Ectodermal cell (in vitro differentiated cells): Measurements from ENCODE around the gene GPR17.

ENCODE experiments used
- H3K27ac ChIP-seq: 2 replicates; pipeline ENCODE4 v1.7.0; 2013; ENCODE audit warnings: mild to moderate bottlenecking, low read depth, low read length; ENCODE audit not compliant: insufficient read depth, poor library complexity, severe bottlenecking
- H3K27me3 ChIP-seq: 2 replicates; pipeline ENCODE4 v1.7.0; 2013; ENCODE audit warnings: mild to moderate bottlenecking, low read length; ENCODE audit not compliant: insufficient read depth, control insufficient read depth, poor library complexity, severe bottlenecking
- H3K36me3 ChIP-seq: one replicate; pipeline ENCODE4 v1.7.0; 2013; ENCODE audit warnings: low read length; ENCODE audit not compliant: control insufficient read depth, insufficient read depth
- H3K4me1 ChIP-seq: one replicate; pipeline ENCODE4 v1.7.0; 2013; ENCODE audit warnings: low read length; ENCODE audit not compliant: control insufficient read depth, insufficient read depth
- H3K4me3 ChIP-seq: 2 replicates; pipeline ENCODE4 v1.7.0; 2013; ENCODE audit warnings: low read depth, low read length, control low read depth; ENCODE audit not compliant: insufficient read depth
- H3K9me3 ChIP-seq: 2 replicates; pipeline ENCODE4 v1.7.0; 2013; ENCODE audit warnings: mild to moderate bottlenecking, low read length, moderate library complexity; ENCODE audit not compliant: control insufficient read depth
- WGBS, 2 experiments: methylation state at CpG; one replicate each; pipeline ENCODE4 v1.1.7; 2013; ENCODE audit warnings: missing lambda C conversion rate in 2 of 2; 5-methylcytosine and 5-hydroxymethylcytosine counted together

Gene GPR17

GRCh38 chr2:127657232-127657595 is 11.3 kb downstream of the GPR17 start:
- no peaks in the 10 kb centered on the region for H3K27me3 ChIP-seq
- peaks cover 21% of the 10 kb centered on the region for H3K4me1 ChIP-seq
- WGBS, 2 experiments, result 94 to 97% methylated on average over 17 of the region's 17 CpGs
- H3K4me3 ChIP-seq, result no peak overlapping the region
- H3K36me3 ChIP-seq, result no peaks in the 10 kb centered on the region
- H3K9me3 ChIP-seq, result no peaks in the 10 kb centered on the region
- no peak overlapping the region for H3K27ac ChIP-seq

GRCh38 chr2:127658146-127658545 is 12.2 kb downstream of the GPR17 start:
- Histone ChIP-seq H3K27me3 (peaks cover 5% of the 10 kb centered on the region), H3K4me3 (no peak overlapping the region), H3K4me1 (peaks cover 21% of the 10 kb centered on the region), H3K36me3 (no peaks in the 10 kb centered on the region), H3K9me3 (no peaks in the 10 kb centered on the region), H3K27ac (no peak overlapping the region)
- 92 to 93% methylated on average over 6 of the region's 6 CpGs for WGBS, 2 experiments

GRCh38 chr2:127658641-127659407 is 12.9 kb downstream of the GPR17 start:
- Histone ChIP-seq H3K36me3 (no peaks in the 10 kb centered on the region), H3K9me3 (no peaks in the 10 kb centered on the region), H3K4me3 (no peak overlapping the region), H3K27ac (no peak overlapping the region), H3K4me1 (peaks cover 21% of the 10 kb centered on the region), H3K27me3 (peaks cover 12% of the 10 kb centered on the region)
- 93 to 94% methylated on average over 20 of the region's 20 CpGs for WGBS, 2 experiments

GRCh38 chr2:127659408-127660290 is 13.7 kb downstream of the GPR17 start:
- Histone ChIP-seq H3K36me3 (no peaks in the 10 kb centered on the region), H3K9me3 (no peaks in the 10 kb centered on the region), H3K4me3 (no peak overlapping the region), H3K27ac (no peak overlapping the region), H3K27me3 (peaks cover 20% of the 10 kb centered on the region), H3K4me1 (peaks cover 23% of the 10 kb centered on the region)
- WGBS, 2 experiments, result 90 to 92% methylated on average over 14 of the region's 14 CpGs

- H3K4me3 ChIP-seq, result no peak overlapping the region
- peaks cover 17% of the 10 kb centered on the region for H3K4me1 ChIP-seq
- H3K9me3 ChIP-seq, result no peaks in the 10 kb centered on the region
- 95 to 98% methylated on average over 10 of the region's 10 CpGs for WGBS, 2 experiments
- no peaks in the 10 kb centered on the region for H3K36me3 ChIP-seq
- no peak overlapping the region for H3K27ac ChIP-seq
- H3K27me3 ChIP-seq, result peaks cover 26% of the 10 kb centered on the region
Measured at GRCh38 chr2:127660291-127660578, 14.3 kb downstream of the GPR17 start.

GRCh38 chr2:127661072-127661649 is 15.2 kb downstream of the GPR17 start:
- H3K4me1 ChIP-seq, result peaks cover 9% of the 10 kb centered on the region
- WGBS, 2 experiments, result 93% methylated on average over 14 of the region's 14 CpGs
- H3K27me3 ChIP-seq, result peaks cover 35% of the 10 kb centered on the region
- H3K36me3 ChIP-seq, result no peaks in the 10 kb centered on the region
- H3K27ac ChIP-seq, result no peak overlapping the region
- no peaks in the 10 kb centered on the region for H3K9me3 ChIP-seq
- no peak overlapping the region for H3K4me3 ChIP-seq

GRCh38 chr2:127661949-127662510 is 16.1 kb downstream of the GPR17 start:
- peaks cover 9% of the 10 kb centered on the region for H3K4me1 ChIP-seq
- peaks cover 36% of the 10 kb centered on the region for H3K27me3 ChIP-seq
- no peaks in the 10 kb centered on the region for H3K9me3 ChIP-seq
- no peaks in the 10 kb centered on the region for H3K36me3 ChIP-seq
- WGBS, 2 experiments, result 86 to 87% methylated on average over 9 of the region's 9 CpGs
- no peak overlapping the region for H3K4me3 ChIP-seq
- H3K27ac ChIP-seq, result no peak overlapping the region

- Histone ChIP-seq H3K27ac (no peak overlapping the region), H3K4me3 (no peak overlapping the region), H3K9me3 (no peaks in the 10 kb centered on the region), H3K36me3 (no peaks in the 10 kb centered on the region), H3K4me1 (peaks cover 9% of the 10 kb centered on the region), H3K27me3 (peaks cover 39% of the 10 kb centered on the region)
- 83% methylated on average over 9 of the region's 9 CpGs for whole genome bisulfite sequencing, 2 experiments
Measured at GRCh38 chr2:127662937-127663565, 17.1 kb downstream of the GPR17 start.

- no peak overlapping the region for H3K27ac ChIP-seq
- no peaks in the 10 kb centered on the region for H3K9me3 ChIP-seq
- H3K4me3 ChIP-seq, result peak overlapping the region; percentile 17
- H3K4me1 ChIP-seq, result peaks cover 9% of the 10 kb centered on the region
- WGBS, 2 experiments, result 82 to 85% methylated on average over 6 of the region's 6 CpGs
- no peaks in the 10 kb centered on the region for H3K36me3 ChIP-seq
- peaks cover 39% of the 10 kb centered on the region for H3K27me3 ChIP-seq
Measured at GRCh38 chr2:127663566-127664064, 17.7 kb downstream of the GPR17 start.
